ENCODE data around the gene GNAO1. TPM values are rescaled to one million over a fixed set of nuclear protein-coding genes. Genes with fewer than 3 reads are reported as not detected.

Gene GNAO1
- total and polyA plus RNA-seq, 9 donors = 0.72 to 5.6 (median 2.7) TPM

- Histone ChIP-seq H3K27ac (no peak overlapping the region), H3K36me3 (no peaks in the 10 kb centered on the region), H3K27me3 (no peaks in the 10 kb centered on the region), H3K4me1 (ENCODE audit: insufficient read depth) (no peaks in the 10 kb centered on the region), H3K9me3 (peaks cover 0 to 15% of the 10 kb centered on the region in 2 donors), H3K4me3 (no peak overlapping the region)
- no peak for DNase-seq
- intact Hi-C loops (cut with DNase I) = no loop called here
- WGBS, 3 donors = 69 to 70% (median 70%) methylated on average over 5 of the region's 5 CpGs
- TF ChIP-seq EP300 (IDR thresholded peaks at IDR 0.05) = no peak
- TF ChIP-seq CTCF (IDR thresholded peaks at IDR 0.05) = no peak
- TF ChIP-seq POLR2A (IDR thresholded peaks at IDR 0.05) = no peak
Observed at GRCh38 chr16:56382901-56383355, 191.6 kb downstream of the GNAO1 start.

- Histone ChIP-seq H3K4me3 (no peak overlapping the region), H3K4me1 (ENCODE audit: insufficient read depth) (no peaks in the 10 kb centered on the region), H3K27me3 (no peaks in the 10 kb centered on the region), H3K36me3 (no peaks in the 10 kb centered on the region), H3K9me3 (peaks cover 0 to 15% of the 10 kb centered on the region in 2 donors), H3K27ac (no peak overlapping the region)
- intact Hi-C loops (cut with DNase I) = no loop called here
- WGBS, 3 donors = 90 to 93% (median 90%) methylated on average over 4 of the region's 4 CpGs
- TF ChIP-seq POLR2A (IDR thresholded peaks at IDR 0.05) (no peak), EP300 (IDR thresholded peaks at IDR 0.05) (no peak), CTCF (IDR thresholded peaks at IDR 0.05) (no peak)
- DNase-seq = no peak
Observed at GRCh38 chr16:56384074-56384721, 192.9 kb downstream of the GNAO1 start.

- no peaks in the 10 kb centered on the region for H3K36me3 ChIP-seq
Observed at GRCh38 chr16:56387396-56387795, 196.1 kb downstream of the GNAO1 start.

GRCh38 chr16:56388209-56388608, 196.9 kb downstream of the GNAO1 start:
- no peak overlapping the region for H3K4me3 ChIP-seq
- intact Hi-C loops (cut with DNase I) = no loop called here
- H3K27ac ChIP-seq = no peak overlapping the region
- no peak for DNase-seq
- H3K27me3 ChIP-seq = no peaks in the 10 kb centered on the region
- no peaks in the 10 kb centered on the region for H3K4me1 ChIP-seq (ENCODE audit: insufficient read depth)
- no peaks in the 10 kb centered on the region for H3K9me3 ChIP-seq
- no peak for TF ChIP-seq CTCF (IDR thresholded peaks at IDR 0.05)
- TF ChIP-seq EP300 (IDR thresholded peaks at IDR 0.05) = no peak
- no peak for TF ChIP-seq POLR2A (IDR thresholded peaks at IDR 0.05)
- no peaks in the 10 kb centered on the region for H3K36me3 ChIP-seq

More at GRCh38 chr16:56387396-56387795, 196.1 kb downstream of the GNAO1 start:
- Histone ChIP-seq H3K27ac (no peak overlapping the region), H3K4me1 (ENCODE audit: insufficient read depth) (no peaks in the 10 kb centered on the region), H3K27me3 (no peaks in the 10 kb centered on the region), H3K9me3 (no peaks in the 10 kb centered on the region), H3K4me3 (no peak overlapping the region)
- intact Hi-C loops (cut with DNase I) = no loop called here
- DNase-seq = no peak
- 20 to 43% (median 28%) methylated on average over 3 of the region's 3 CpGs for WGBS, 3 donors
- TF ChIP-seq POLR2A (IDR thresholded peaks at IDR 0.05) = no peak
- no peak for TF ChIP-seq CTCF (IDR thresholded peaks at IDR 0.05)
- TF ChIP-seq EP300 (IDR thresholded peaks at IDR 0.05) = no peak
